ENCODE data around the gene TBC1D1. TPM values are rescaled to one million over a fixed set of nuclear protein-coding genes. Genes with fewer than 3 reads are reported as not detected.

TBC1D1 gene
- total and polyA plus RNA-seq, 2 donors (not counting 3 experiments of a cell fraction or from before 2014, with no cell fraction given): 63.5 to 116 TPM

DNA sequence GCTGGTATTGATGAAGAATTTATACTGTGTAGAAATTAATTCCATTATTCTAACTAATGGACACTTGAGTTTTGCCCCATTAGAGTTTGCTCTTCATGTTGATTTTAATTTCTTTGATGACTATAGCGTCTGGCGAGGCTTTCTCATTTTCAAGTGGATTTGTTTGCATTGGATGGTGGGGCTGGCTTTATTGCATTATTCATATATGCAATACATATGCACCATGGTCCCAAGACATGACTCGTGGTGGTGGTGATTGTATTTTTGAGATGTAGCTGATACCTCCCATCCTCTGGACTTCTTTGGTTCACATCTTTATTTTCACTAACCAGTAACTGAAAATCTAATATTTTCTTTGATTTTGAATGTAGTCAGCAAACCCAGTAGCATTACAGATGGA lies 109.1 kb downstream of the TBC1D1 start:
- Histone ChIP-seq H3K4me3 (replicated peaks in 1 of 3; ENCODE audit: insufficient read depth in 1 of 3, low read depth in 1 of 3, low read length in 3 of 3) (no peak overlapping the region), H4K20me1 (replicated peaks; ENCODE audit: control insufficient read depth, extremely low read depth, insufficient read depth, low read length) (no peaks in the 10 kb centered on the region), H3K36me3 (ENCODE audit: control insufficient read depth in 2 of 2, extremely low read depth in 1 of 2, insufficient read depth in 2 of 2, low read length in 2 of 2) (peaks cover 0 to 2% of the 10 kb centered on the region in 2 experiments), H3K9me1 (replicated peaks; ENCODE audit: control insufficient read depth, extremely low read depth, insufficient read depth, low read length) (no peaks in the 10 kb centered on the region), H3K4me1 (ENCODE audit: control insufficient read depth, extremely low read depth, insufficient read depth, low read length) (no peaks in the 10 kb centered on the region), H3K79me2 (ENCODE audit: control insufficient read depth, insufficient read depth, low read length) (peaks cover 3% of the 10 kb centered on the region), H2AFZ (ENCODE audit: low read depth, low read length) (no peak overlapping the region), H3K9ac (replicated peaks; ENCODE audit: extremely low read depth, insufficient read depth, low read length) (no peak overlapping the region), H3K9me3 (replicated peaks; ENCODE audit: control insufficient read depth, insufficient read depth, low read length) (no peaks in the 10 kb centered on the region), H3K27me3 (ENCODE audit: control insufficient read depth in 2 of 2, insufficient read depth in 2 of 2, low read length in 2 of 2) (no peaks in the 10 kb centered on the region), H3K4me2 (ENCODE audit: insufficient read depth, low read length) (no peak overlapping the region), H3K27ac (ENCODE audit: insufficient read depth, low read depth, low read length) (no peak overlapping the region)
- ChIA-PET CTCF (interaction anchor here (1.5 kb wide), 1 partner anchor 36 kb away, joined by 4 read pairs; no protein-coding TSS in a partner anchor), POLR2A (no interaction called here)
- FAIRE-seq (no peak), DNase-seq (ENCODE audit: low read depth, low spot score) (no peak)
- no TSS peak for BruUV-seq (replicated peaks)
- TF ChIP-seq GATA2 (IDR thresholded peaks at IDR 0.05; ENCODE audit: insufficient read depth, insufficient read length, low read depth, low read length) (no peak), MAX (IDR thresholded peaks at IDR 0.05; ENCODE audit: insufficient read depth, insufficient read length) (no peak), POLR2A (IDR thresholded peaks at IDR 0.05; ENCODE audit: low read depth, low read length) (no peak), EZH2 (IDR thresholded peaks at IDR 0.05; ENCODE audit: borderline replicate concordance, low read depth, low read length, severe bottlenecking) (no peak), FOS (IDR thresholded peaks at IDR 0.05; ENCODE audit: borderline replicate concordance, insufficient read depth, low read length) (no peak), JUN (IDR thresholded peaks at IDR 0.05; ENCODE audit: borderline replicate concordance, insufficient read depth, insufficient read length, low read depth) (no peak)
- TF ChIP-seq, protein P1, sequence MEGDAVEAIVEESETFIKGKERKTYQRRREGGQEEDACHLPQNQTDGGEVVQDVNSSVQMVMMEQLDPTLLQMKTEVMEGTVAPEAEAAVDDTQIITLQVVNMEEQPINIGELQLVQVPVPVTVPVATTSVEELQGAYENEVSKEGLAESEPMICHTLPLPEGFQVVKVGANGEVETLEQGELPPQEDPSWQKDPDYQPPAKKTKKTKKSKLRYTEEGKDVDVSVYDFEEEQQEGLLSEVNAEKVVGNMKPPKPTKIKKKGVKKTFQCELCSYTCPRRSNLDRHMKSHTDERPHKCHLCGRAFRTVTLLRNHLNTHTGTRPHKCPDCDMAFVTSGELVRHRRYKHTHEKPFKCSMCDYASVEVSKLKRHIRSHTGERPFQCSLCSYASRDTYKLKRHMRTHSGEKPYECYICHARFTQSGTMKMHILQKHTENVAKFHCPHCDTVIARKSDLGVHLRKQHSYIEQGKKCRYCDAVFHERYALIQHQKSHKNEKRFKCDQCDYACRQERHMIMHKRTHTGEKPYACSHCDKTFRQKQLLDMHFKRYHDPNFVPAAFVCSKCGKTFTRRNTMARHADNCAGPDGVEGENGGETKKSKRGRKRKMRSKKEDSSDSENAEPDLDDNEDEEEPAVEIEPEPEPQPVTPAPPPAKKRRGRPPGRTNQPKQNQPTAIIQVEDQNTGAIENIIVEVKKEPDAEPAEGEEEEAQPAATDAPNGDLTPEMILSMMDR (IDR thresholded peaks at IDR 0.05; ENCODE audit: extremely low read depth in 1 of 2, insufficient read depth in 1 of 2, low read depth in 1 of 2, low read length in 2 of 2): no peak
- intact Hi-C loops (cut with micrococcal nuclease): no loop called here
- dilution Hi-C loops (cut with MboI; ENCODE audit: extremely low pct_ligation_motif_present, low sequenced_read_pairs): no loop called here

All from endothelial cell of umbilical vein (primary cell).